ENCODE results near the gene ITGB5. TPM values are rescaled to one million over a fixed set of nuclear protein-coding genes. Genes with fewer than 3 reads are reported as not detected.

The ITGB5 gene
- total RNA-seq, 1 donor from 2014 or later, result 81.9 TPM

DNA sequence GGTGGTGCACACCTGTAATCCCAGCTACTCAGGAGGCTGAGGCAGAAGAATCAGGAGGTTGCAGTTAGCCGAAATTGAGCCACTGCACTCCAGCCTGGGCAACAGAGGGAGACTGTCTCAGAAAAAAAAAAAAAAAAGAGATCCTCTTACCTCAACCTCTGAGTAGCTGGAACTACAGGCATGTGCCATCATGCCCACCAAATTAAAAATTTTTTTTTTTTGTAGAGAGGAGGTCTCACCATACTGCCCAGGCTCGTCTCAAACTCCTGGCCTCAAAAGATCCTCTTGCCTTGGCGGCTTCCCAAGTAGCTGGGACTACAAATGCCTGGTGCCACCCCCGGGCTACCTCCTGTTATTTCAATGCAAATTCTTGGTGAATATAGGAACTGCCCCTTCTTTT lies 155.4 kb downstream of the ITGB5 start:
- Mint-ChIP-seq H3K9me3 (no peaks in the 10 kb centered on the region), H3K27me3 (ENCODE audit: low read depth) (peaks cover 12% of the 10 kb centered on the region), H3K4me1 (peaks cover 39% of the 10 kb centered on the region), H3K27ac (ENCODE audit: unreplicated experiment) (peak overlapping the region; percentile 12), H3K36me3 (ENCODE audit: low read depth) (peaks cover 3% of the 10 kb centered on the region), H3K4me3 (peak overlapping the region; percentile 85)
- DNase-seq (ENCODE audit: low read depth, low spot score), result no peak
- TF ChIP-seq, protein P1, sequence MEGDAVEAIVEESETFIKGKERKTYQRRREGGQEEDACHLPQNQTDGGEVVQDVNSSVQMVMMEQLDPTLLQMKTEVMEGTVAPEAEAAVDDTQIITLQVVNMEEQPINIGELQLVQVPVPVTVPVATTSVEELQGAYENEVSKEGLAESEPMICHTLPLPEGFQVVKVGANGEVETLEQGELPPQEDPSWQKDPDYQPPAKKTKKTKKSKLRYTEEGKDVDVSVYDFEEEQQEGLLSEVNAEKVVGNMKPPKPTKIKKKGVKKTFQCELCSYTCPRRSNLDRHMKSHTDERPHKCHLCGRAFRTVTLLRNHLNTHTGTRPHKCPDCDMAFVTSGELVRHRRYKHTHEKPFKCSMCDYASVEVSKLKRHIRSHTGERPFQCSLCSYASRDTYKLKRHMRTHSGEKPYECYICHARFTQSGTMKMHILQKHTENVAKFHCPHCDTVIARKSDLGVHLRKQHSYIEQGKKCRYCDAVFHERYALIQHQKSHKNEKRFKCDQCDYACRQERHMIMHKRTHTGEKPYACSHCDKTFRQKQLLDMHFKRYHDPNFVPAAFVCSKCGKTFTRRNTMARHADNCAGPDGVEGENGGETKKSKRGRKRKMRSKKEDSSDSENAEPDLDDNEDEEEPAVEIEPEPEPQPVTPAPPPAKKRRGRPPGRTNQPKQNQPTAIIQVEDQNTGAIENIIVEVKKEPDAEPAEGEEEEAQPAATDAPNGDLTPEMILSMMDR (conservative IDR thresholded peaks at IDR 0.05), result no peak

DNA sequence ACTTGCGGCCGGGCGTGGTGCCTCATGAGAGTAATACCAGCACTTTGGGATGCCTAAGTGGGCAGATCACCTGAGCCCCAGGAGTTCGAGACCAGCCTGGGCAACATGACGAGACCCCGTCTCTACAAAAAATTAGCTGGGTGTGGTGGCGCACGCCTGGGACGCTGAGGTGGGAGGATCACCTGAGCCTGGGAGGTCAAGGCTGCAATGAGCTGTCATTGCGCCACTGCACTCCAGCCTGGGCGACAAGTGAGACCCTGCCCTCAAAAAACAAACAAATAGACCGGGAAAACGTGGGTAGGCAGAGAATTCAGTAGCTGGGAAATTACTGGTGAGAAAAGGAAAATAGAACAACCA lies 156.2 kb downstream of the ITGB5 start:
- Mint-ChIP-seq H3K4me1 (peaks cover 39% of the 10 kb centered on the region), H3K9me3 (no peaks in the 10 kb centered on the region), H3K27ac (ENCODE audit: unreplicated experiment) (peak overlapping the region; percentile 99), H3K36me3 (ENCODE audit: low read depth) (peaks cover 3% of the 10 kb centered on the region), H3K4me3 (peak overlapping the region; percentile 99), H3K27me3 (ENCODE audit: low read depth) (peaks cover 13% of the 10 kb centered on the region)
- TF ChIP-seq, protein P1 (conservative IDR thresholded peaks at IDR 0.05), result no peak
- no peak for DNase-seq (ENCODE audit: low read depth, low spot score)

DNA sequence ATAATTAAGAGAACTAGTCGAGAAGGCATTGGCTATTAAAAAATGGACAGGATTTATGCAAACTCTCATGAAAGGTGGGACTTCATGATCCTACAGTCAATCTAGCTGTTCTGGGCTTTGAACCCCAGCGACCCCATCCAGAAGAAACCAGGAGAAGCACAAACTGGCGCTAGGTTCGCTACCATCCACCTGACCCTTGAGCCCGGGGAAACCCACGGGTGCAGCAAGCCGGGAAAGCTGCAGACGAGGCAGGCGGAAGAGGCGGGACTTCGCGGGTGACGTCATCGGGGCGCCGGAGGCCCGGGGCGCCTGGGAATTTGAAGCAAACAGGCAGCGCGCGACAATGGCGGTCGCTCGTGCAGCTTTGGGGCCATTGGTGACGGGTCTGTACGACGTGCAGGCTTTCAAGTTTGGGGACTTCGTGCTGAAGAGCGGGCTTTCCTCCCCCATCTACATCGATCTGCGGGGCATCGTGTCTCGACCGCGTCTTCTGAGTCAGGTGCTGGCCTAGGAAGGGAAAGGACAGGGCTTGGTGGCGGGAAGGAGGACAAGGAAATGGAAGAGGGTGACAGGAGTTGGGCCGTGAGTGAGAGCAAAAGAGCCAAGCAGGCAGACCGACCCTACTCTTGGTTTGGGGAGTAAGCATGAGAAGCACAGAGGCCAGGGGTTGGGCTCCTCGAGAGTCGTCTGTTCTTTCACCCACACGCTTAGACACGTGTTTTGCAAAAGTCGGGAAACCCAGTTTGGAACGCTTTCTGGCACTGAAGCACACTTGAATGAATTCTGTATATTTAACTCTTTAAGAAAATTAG lies 156.8 kb downstream of the ITGB5 start, which contains the start of gene UMPS:
UMPS (plus strand) TSS at position 324 of the 812 bp plus-strand sequence; CDS start at position 344, 20 bp downstream.
- TF ChIP-seq, protein P1 (conservative IDR thresholded peaks at IDR 0.05), result no peak
- H3K27me3 Mint-ChIP-seq (ENCODE audit: low read depth), result peaks cover 17% of the 10 kb centered on the region
- peaks cover 3% of the 10 kb centered on the region for H3K36me3 Mint-ChIP-seq (ENCODE audit: low read depth)
- peak within 1 kb of the TSS; percentile 99 for H3K4me3 Mint-ChIP-seq
- peak; percentile 89 for DNase-seq (ENCODE audit: low read depth, low spot score)
- no peaks in the 10 kb centered on the region for H3K9me3 Mint-ChIP-seq
- H3K4me1 Mint-ChIP-seq, result peaks cover 39% of the 10 kb centered on the region
- peak within 1 kb of the TSS; percentile 99 for H3K27ac Mint-ChIP-seq (ENCODE audit: unreplicated experiment)

DNA sequence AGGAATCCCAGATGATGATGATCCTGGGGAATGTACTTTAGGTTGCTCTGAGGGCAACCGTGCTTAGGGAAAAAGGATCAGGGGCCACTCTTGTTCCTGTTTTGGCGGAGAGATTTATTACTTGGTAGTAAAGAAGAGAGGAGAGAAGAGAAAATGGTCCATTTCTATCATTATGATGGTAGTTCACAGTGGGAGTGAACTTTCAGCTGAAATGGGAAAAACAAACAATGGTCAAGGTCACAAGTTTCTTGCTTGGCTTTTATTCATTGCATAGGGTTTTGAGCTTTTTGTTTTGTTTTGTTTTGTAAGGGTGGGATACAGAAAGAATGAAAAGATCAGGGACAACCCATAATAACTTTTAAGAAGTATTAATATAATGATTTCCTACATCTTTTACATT lies 164.6 kb downstream of the ITGB5 start:
- Mint-ChIP-seq H3K36me3 (ENCODE audit: low read depth) (peaks cover 9% of the 10 kb centered on the region), H3K27ac (ENCODE audit: unreplicated experiment) (no peak overlapping the region), H3K4me1 (peaks cover 4% of the 10 kb centered on the region), H3K27me3 (ENCODE audit: low read depth) (peaks cover 32% of the 10 kb centered on the region), H3K9me3 (no peaks in the 10 kb centered on the region), H3K4me3 (no peak overlapping the region)
- DNase-seq (ENCODE audit: low read depth, low spot score), result no peak
- TF ChIP-seq, protein P1 (conservative IDR thresholded peaks at IDR 0.05), result no peak

DNA sequence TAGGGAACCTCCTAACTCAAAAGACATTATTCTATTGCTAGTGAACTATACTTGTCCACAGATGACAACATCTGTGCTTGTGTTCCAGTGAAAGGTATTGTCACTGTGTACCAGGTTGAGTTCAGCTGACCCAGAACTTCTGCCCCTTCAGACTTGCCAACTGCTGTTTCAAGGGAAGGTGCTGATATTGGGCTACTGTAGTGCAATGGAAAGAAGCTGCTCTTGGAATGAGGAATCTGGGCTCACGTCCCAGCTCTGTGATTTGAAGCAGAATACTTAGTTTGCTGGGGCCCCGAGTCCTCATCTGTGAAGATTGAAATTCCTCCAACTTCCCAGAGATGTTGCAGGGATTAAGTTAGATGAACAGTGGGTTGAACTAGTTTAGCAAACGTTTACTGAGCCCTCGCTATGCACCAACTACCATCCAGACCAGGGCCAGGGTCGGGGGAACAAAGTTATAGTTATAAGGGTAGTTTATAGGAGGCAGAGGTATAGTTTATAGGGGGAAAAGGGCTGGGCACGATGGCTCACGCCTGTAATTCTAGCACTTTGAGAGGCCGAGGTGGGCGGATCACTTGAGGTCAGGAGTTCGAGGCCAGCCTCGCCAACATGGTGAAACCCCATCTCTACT lies 172.8 kb downstream of the ITGB5 start:
- H3K4me1 Mint-ChIP-seq, result no peaks in the 10 kb centered on the region
- no peak overlapping the region for H3K27ac Mint-ChIP-seq (ENCODE audit: unreplicated experiment)
- H3K36me3 Mint-ChIP-seq (ENCODE audit: low read depth), result peaks cover 9% of the 10 kb centered on the region
- H3K9me3 Mint-ChIP-seq, result no peaks in the 10 kb centered on the region
- no peaks in the 10 kb centered on the region for H3K27me3 Mint-ChIP-seq (ENCODE audit: low read depth)
- no peak overlapping the region for H3K4me3 Mint-ChIP-seq
- DNase-seq (ENCODE audit: low read depth, low spot score), result no peak
- TF ChIP-seq, protein P1 (conservative IDR thresholded peaks at IDR 0.05), result no peak

Small RNA genes lying within 50 kb of the gene (microRNA-seq; reads per million reads assigned to microRNA genes)
- not detected for gene MIR544B

Other genes with a start within 250 kb of the ITGB5 start
- 55.6 and 70.7 TPM in 2 replicates for gene UMPS, start 156.9 kb downstream of the ITGB5 start, total RNA-seq
- gene MUC13, start 47.4 kb upstream of the ITGB5 start, total RNA-seq, result not detected in 2 replicates
- 32.0 and 33.8 TPM in 2 replicates for gene HEG1, start 168.6 kb upstream of the ITGB5 start, total RNA-seq

All from neural crest cell (in vitro differentiated cells).